ENCODE measurements around the gene WDFY4.

DNA sequence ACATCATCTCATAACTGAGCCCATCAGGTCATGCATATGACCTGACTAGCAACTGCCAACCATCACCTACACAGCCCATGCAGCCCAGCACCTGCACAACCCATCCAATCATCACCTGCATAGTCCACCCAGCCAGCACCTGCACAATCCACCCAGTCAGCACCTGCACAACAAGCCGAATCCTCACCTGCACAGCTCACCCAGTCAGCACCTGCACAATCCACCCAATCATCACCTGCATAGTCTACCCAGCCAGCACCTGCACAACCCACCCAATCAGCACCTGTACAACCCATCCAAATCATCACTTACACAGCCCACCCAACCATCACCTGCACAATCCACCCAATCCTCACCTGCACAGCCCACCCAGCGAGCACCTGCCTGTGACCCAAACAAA, 33.4 kb upstream of the WDFY4 start:
- TF ChIP-seq JUND (IDR thresholded peaks at IDR 0.05) (no peak), EP300 (IDR thresholded peaks at IDR 0.05; ENCODE audit: borderline replicate concordance in 1 of 2, low read depth in 1 of 2, low read length in 1 of 2) (no peak), RXRA (IDR thresholded peaks at IDR 0.05; ENCODE audit: borderline replicate concordance, low read depth) (no peak), GATA2 (CRISPR knock-in tag; IDR thresholded peaks at IDR 0.05) (no peak), TCF12 (IDR thresholded peaks at IDR 0.05) (no peak), RAD21 (IDR thresholded peaks at IDR 0.05; ENCODE audit: low read length) (no peak), TAF1 (IDR thresholded peaks at IDR 0.05; ENCODE audit: borderline replicate concordance, low read depth, low read length) (no peak), EZH2phosphoT487 (IDR thresholded peaks at IDR 0.05; ENCODE audit: borderline replicate concordance, low read depth) (no peak), POLR2AphosphoS5 (IDR thresholded peaks at IDR 0.05; ENCODE audit: low read depth, low read length) (no peak)
- TF ChIP-seq, protein P1, sequence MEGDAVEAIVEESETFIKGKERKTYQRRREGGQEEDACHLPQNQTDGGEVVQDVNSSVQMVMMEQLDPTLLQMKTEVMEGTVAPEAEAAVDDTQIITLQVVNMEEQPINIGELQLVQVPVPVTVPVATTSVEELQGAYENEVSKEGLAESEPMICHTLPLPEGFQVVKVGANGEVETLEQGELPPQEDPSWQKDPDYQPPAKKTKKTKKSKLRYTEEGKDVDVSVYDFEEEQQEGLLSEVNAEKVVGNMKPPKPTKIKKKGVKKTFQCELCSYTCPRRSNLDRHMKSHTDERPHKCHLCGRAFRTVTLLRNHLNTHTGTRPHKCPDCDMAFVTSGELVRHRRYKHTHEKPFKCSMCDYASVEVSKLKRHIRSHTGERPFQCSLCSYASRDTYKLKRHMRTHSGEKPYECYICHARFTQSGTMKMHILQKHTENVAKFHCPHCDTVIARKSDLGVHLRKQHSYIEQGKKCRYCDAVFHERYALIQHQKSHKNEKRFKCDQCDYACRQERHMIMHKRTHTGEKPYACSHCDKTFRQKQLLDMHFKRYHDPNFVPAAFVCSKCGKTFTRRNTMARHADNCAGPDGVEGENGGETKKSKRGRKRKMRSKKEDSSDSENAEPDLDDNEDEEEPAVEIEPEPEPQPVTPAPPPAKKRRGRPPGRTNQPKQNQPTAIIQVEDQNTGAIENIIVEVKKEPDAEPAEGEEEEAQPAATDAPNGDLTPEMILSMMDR (IDR thresholded peaks at IDR 0.05): no peak
- TF ChIP-seq, protein P2, sequence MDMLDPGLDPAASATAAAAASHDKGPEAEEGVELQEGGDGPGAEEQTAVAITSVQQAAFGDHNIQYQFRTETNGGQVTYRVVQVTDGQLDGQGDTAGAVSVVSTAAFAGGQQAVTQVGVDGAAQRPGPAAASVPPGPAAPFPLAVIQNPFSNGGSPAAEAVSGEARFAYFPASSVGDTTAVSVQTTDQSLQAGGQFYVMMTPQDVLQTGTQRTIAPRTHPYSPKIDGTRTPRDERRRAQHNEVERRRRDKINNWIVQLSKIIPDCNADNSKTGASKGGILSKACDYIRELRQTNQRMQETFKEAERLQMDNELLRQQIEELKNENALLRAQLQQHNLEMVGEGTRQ (IDR thresholded peaks at IDR 0.05; ENCODE audit: borderline replicate concordance, low read depth, low read length): no peak
- TF ChIP-seq, protein P3, sequence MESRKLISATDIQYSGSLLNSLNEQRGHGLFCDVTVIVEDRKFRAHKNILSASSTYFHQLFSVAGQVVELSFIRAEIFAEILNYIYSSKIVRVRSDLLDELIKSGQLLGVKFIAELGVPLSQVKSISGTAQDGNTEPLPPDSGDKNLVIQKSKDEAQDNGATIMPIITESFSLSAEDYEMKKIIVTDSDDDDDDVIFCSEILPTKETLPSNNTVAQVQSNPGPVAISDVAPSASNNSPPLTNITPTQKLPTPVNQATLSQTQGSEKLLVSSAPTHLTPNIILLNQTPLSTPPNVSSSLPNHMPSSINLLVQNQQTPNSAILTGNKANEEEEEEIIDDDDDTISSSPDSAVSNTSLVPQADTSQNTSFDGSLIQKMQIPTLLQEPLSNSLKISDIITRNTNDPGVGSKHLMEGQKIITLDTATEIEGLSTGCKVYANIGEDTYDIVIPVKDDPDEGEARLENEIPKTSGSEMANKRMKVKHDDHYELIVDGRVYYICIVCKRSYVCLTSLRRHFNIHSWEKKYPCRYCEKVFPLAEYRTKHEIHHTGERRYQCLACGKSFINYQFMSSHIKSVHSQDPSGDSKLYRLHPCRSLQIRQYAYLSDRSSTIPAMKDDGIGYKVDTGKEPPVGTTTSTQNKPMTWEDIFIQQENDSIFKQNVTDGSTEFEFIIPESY (IDR thresholded peaks at IDR 0.05; ENCODE audit: borderline replicate concordance, low read depth): no peak
